ENCODE data around the gene PRSS22.

Gene PRSS22

DNA sequence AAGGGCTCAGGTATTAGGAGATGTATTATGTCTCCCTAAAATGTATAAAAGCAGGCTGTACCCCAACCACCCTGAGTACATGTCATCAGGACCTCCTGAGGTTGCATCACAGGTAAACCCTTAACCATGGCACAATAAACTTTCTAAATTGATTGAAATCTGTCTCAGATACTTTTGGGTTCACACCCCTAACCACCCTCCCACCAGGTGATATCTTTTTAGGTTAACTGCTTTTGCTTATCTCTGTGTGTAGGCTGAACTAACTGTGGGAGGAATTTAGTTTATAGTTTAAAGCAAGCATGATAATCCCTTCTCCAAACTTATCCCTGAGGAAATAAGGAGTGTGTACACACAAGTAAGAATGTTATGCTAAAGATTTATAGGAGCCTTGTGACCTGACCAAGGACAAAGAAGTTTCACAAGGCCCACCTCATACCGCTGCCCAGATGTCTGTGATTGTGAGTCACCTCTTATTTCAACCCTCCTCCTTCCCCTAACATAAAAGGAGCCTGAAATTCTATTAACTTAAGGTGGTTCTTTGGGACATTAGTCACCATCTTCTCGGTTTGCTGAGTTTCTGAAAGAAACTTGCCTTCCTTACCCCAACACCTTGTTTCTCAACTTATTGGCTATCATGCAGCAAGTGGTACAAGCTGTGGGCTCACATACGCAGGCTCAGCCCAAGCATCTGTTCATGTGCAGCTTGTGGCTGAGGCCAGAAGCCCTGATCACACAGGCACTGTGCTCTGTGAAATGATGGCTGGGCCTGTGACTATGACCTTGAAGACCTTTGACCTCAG, 11.3 kb downstream of the PRSS22 start:
- H3K27me3 ChIP-seq (replicated peaks; ENCODE audit: insufficient read depth, low read length): peaks cover 59% of the 10 kb centered on the region
- H3K9me2 ChIP-seq (replicated peaks; ENCODE audit: insufficient read depth, low read length): no peaks in the 10 kb centered on the region
- no peaks in the 10 kb centered on the region for H3K9me3 ChIP-seq (replicated peaks; ENCODE audit: insufficient read depth, low read length)
- no peaks in the 10 kb centered on the region for H3F3A ChIP-seq (ENCODE audit: insufficient read depth, low read length)
- H3K79me2 ChIP-seq (ENCODE audit: low read length): no peaks in the 10 kb centered on the region
- no peaks in the 10 kb centered on the region for H3K36me3 ChIP-seq (replicated peaks; ENCODE audit: insufficient read depth, low read length)
- no peak overlapping the region for H3K4me3 ChIP-seq (ENCODE audit: low read length)
- H2AFZ ChIP-seq (ENCODE audit: low read length): no peak overlapping the region
- H3K4me1 ChIP-seq (ENCODE audit: low read length): no peaks in the 10 kb centered on the region
- H3K27ac ChIP-seq (ENCODE audit: low read length): no peak overlapping the region
- no peak overlapping the region for H3K9ac ChIP-seq (ENCODE audit: low read length)
- H4K20me1 ChIP-seq (ENCODE audit: insufficient read depth, low read length): no peaks in the 10 kb centered on the region
- DNase-seq: no peak
- no peak for TF ChIP-seq EZH2phosphoT487 (IDR thresholded peaks at IDR 0.05; ENCODE audit: low read length)
- no peak overlapping the region for H3K4me2 ChIP-seq (ENCODE audit: low read depth, low read length)

DNA sequence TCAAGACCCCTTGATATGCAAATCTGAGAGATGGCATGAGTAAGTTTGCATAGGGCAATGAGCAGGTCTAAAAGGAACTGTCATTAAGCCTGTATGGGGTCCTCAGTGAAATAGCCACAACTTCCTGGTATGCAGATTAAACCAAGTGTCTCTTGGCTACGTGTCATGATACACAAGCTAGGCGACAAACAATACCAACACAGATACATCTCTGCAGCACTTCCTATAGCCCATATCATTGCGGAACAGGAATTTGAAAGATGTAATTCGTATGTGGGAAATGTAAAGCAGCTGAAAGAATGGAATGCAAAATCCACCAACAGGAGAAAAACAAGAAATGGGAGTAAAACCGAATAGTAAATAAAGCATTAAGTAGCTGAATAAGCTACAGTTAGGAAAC, 12.9 kb downstream of the PRSS22 start:
- Histone ChIP-seq H3K79me2 (ENCODE audit: low read length) (no peaks in the 10 kb centered on the region), H3K27me3 (replicated peaks; ENCODE audit: insufficient read depth, low read length) (peaks cover 49% of the 10 kb centered on the region), H3K4me2 (ENCODE audit: low read depth, low read length) (no peak overlapping the region), H3K4me1 (ENCODE audit: low read length) (no peaks in the 10 kb centered on the region), H3K9me2 (replicated peaks; ENCODE audit: insufficient read depth, low read length) (no peaks in the 10 kb centered on the region), H3K27ac (ENCODE audit: low read length) (no peak overlapping the region), H4K20me1 (ENCODE audit: insufficient read depth, low read length) (no peaks in the 10 kb centered on the region), H3K4me3 (ENCODE audit: low read length) (no peak overlapping the region), H2AFZ (ENCODE audit: low read length) (no peak overlapping the region), H3K9me3 (replicated peaks; ENCODE audit: insufficient read depth, low read length) (no peaks in the 10 kb centered on the region), H3F3A (ENCODE audit: insufficient read depth, low read length) (no peaks in the 10 kb centered on the region), H3K36me3 (replicated peaks; ENCODE audit: insufficient read depth, low read length) (no peaks in the 10 kb centered on the region), H3K9ac (ENCODE audit: low read length) (no peak overlapping the region)
- DNase-seq: no peak
- TF ChIP-seq, protein P1, sequence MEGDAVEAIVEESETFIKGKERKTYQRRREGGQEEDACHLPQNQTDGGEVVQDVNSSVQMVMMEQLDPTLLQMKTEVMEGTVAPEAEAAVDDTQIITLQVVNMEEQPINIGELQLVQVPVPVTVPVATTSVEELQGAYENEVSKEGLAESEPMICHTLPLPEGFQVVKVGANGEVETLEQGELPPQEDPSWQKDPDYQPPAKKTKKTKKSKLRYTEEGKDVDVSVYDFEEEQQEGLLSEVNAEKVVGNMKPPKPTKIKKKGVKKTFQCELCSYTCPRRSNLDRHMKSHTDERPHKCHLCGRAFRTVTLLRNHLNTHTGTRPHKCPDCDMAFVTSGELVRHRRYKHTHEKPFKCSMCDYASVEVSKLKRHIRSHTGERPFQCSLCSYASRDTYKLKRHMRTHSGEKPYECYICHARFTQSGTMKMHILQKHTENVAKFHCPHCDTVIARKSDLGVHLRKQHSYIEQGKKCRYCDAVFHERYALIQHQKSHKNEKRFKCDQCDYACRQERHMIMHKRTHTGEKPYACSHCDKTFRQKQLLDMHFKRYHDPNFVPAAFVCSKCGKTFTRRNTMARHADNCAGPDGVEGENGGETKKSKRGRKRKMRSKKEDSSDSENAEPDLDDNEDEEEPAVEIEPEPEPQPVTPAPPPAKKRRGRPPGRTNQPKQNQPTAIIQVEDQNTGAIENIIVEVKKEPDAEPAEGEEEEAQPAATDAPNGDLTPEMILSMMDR (IDR thresholded peaks at IDR 0.05; ENCODE audit: low read length): no peak
- TF ChIP-seq EZH2phosphoT487 (IDR thresholded peaks at IDR 0.05; ENCODE audit: low read length) (no peak), EZH2 (optimal IDR thresholded peaks at IDR 0.05; ENCODE audit: low read depth, low read length) (no peak)

DNA sequence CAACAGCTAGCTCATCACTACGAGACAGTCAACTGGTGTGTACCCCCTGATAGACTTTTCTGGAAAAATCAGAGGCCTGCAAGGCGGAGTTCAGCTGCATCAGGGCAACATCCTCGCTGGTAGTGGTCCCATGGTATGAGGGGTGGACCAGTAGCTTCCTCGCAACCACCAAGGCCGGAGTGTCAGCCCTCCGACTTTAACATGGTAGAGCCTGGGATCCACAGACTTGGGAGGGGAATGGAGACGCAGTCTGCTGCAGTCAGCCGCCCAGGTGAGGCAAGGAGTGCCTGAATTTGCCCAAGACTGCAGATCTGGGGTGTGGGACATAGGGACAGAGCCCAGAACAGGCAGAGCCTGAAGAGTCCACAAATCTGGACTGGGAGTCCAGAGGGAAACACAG, 14.4 kb downstream of the PRSS22 start:
- Histone ChIP-seq H3K9me2 (replicated peaks; ENCODE audit: insufficient read depth, low read length) (no peaks in the 10 kb centered on the region), H3K27me3 (replicated peaks; ENCODE audit: insufficient read depth, low read length) (peaks cover 51% of the 10 kb centered on the region)

More for the DNA sequence above, 14.4 kb downstream of the PRSS22 start:
- Histone ChIP-seq H3K36me3 (replicated peaks; ENCODE audit: insufficient read depth, low read length) (no peaks in the 10 kb centered on the region), H3K4me1 (ENCODE audit: low read length) (no peaks in the 10 kb centered on the region), H3K4me2 (ENCODE audit: low read depth, low read length) (no peak overlapping the region), H2AFZ (ENCODE audit: low read length) (no peak overlapping the region), H4K20me1 (ENCODE audit: insufficient read depth, low read length) (no peaks in the 10 kb centered on the region), H3K79me2 (ENCODE audit: low read length) (no peaks in the 10 kb centered on the region), H3K27ac (ENCODE audit: low read length) (no peak overlapping the region), H3K9ac (ENCODE audit: low read length) (no peak overlapping the region), H3F3A (ENCODE audit: insufficient read depth, low read length) (no peaks in the 10 kb centered on the region), H3K9me3 (replicated peaks; ENCODE audit: insufficient read depth, low read length) (no peaks in the 10 kb centered on the region), H3K4me3 (ENCODE audit: low read length) (no peak overlapping the region)
- TF ChIP-seq EZH2phosphoT487 (IDR thresholded peaks at IDR 0.05; ENCODE audit: low read length) (no peak), EZH2 (optimal IDR thresholded peaks at IDR 0.05; ENCODE audit: low read depth, low read length) (no peak)
- TF ChIP-seq, protein P1 (IDR thresholded peaks at IDR 0.05; ENCODE audit: low read length): no peak
- DNase-seq: no peak
